Endodermal cell (in vitro differentiated cells): ENCODE results near the gene HORMAD1. TPM values are rescaled to one million over a fixed set of nuclear protein-coding genes. Genes with fewer than 3 reads are reported as not detected.

ENCODE experiments used
- DNase-seq: peaks from one replicate; pipeline ENCODE4 v3.0.0-alpha.2; 2017
- H3K27ac ChIP-seq: 2 replicates; pipeline ENCODE4 v1.5.1; 2013; ENCODE audit warnings: mild to moderate bottlenecking, low read depth, low read length, moderate library complexity
- H3K27me3 ChIP-seq: 2 replicates; pipeline ENCODE4 v1.6.1; 2013; ENCODE audit warnings: mild to moderate bottlenecking, low read length, moderate library complexity; ENCODE audit not compliant: insufficient read depth, control insufficient read depth, poor library complexity, severe bottlenecking
- H3K36me3 ChIP-seq: 2 replicates; pipeline ENCODE4 v1.7.0; 2013; ENCODE audit warnings: mild to moderate bottlenecking, low read length, moderate library complexity; ENCODE audit not compliant: control insufficient read depth, insufficient read depth
- H3K4me1 ChIP-seq: one replicate; pipeline ENCODE4 v1.7.0; 2013; ENCODE audit warnings: low read length; ENCODE audit not compliant: control insufficient read depth, insufficient read depth
- H3K4me3 ChIP-seq: 2 replicates; pipeline ENCODE4 v1.5.1; 2013; ENCODE audit warnings: mild to moderate bottlenecking, low read length, moderate library complexity
- H3K9ac ChIP-seq: 2 replicates; pipeline ENCODE4 v1.6.1; 2013; ENCODE audit warnings: mild to moderate bottlenecking, low read length, moderate library complexity; ENCODE audit not compliant: poor library complexity, severe bottlenecking; ENCODE audit errors: extremely low read depth
- H3K9me3 ChIP-seq: 2 replicates; pipeline ENCODE4 v1.6.1; 2013; ENCODE audit warnings: mild to moderate bottlenecking, low read length, moderate library complexity; ENCODE audit not compliant: control insufficient read depth
- H3K27ac Mint-ChIP-seq: 2 replicates; pipeline ENCODE4 v1.8.0; 2020; ENCODE audit warnings: mixed read lengths
- H3K27me3 Mint-ChIP-seq: 2 replicates; pipeline ENCODE4 v1.8.0; 2021; ENCODE audit warnings: mild to moderate bottlenecking, mixed read lengths; ENCODE audit not compliant: insufficient read depth
- H3K36me3 Mint-ChIP-seq: 2 replicates; pipeline ENCODE4 v1.8.0; 2020; ENCODE audit warnings: low read depth, mixed read lengths
- H3K4me1 Mint-ChIP-seq: 2 replicates; pipeline ENCODE4 v1.8.0; 2020; ENCODE audit warnings: mixed read lengths
- H3K4me3 Mint-ChIP-seq: 2 replicates; pipeline ENCODE4 v1.8.0; 2020; ENCODE audit warnings: mild to moderate bottlenecking, moderate library complexity, mixed read lengths
- H3K9me3 Mint-ChIP-seq: 2 replicates; pipeline ENCODE4 v1.8.0; 2020; ENCODE audit warnings: mild to moderate bottlenecking, mixed read lengths
- WGBS, 2 experiments: methylation state at CpG; one replicate each; pipeline versions ENCODE4 v1.1.5 to v1.1.7; 2013; ENCODE audit warnings: missing lambda C conversion rate in 2 of 2, mixed read lengths in 1 of 2; ENCODE audit not compliant: insufficient coverage in 1 of 2, insufficient read length in 1 of 2; 5-methylcytosine and 5-hydroxymethylcytosine counted together
- total RNA-seq, 2 donors: library from RNA; stranded (reverse); fragmentation: NEBNext Ultra II Directional in 1 of 2; extraction: Animal tissue kit (Norgen Biotek cat#: 25700) in 1 of 2; gene quantifications; 2 replicates in 1 of 2; 3 replicates in 1 of 2; pipeline ENCODE4 v1.2.1, GENCODE V29; 2021
- TF ChIP-seq, protein P1 (sequence below): fragments of 200-600 bp; sonication (generic); conservative IDR thresholded peaks from 2 replicates; pipeline ENCODE4 v1.5.0; 2021; ENCODE audit warnings: antibody characterized with exemption, mild to moderate bottlenecking

Gene HORMAD1
- total RNA-seq, 2 donors from 2014 or later, result not detected

DNA sequence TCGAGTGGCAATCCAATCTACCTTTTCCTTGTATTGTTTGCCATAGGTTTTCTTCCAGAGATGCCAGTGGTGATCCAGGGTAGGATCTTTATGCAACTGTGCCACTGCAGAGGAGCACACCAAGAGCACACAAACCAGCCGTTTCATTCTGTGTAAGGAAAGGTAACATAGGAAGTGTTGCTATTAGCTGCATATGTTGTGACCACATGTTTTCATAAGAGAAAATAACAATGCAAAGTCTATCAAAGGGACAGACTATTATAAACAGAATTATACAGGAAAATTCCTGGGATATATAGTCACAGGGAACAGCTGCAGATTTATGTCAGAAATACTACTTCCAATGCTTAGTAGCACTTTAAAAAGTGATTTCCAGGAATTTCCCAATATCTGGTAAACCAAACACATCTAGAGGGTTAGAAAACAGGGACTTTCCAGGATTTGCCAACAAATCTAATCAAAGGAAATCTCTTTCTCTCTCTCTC lies 44.0 kb upstream of the HORMAD1 start:
- Mint-ChIP-seq H3K27me3 (no peaks in the 10 kb centered on the region), H3K27ac (no peak overlapping the region), H3K9me3 (peaks cover 9% of the 10 kb centered on the region), H3K36me3 (peaks cover 3% of the 10 kb centered on the region), H3K4me3 (no peak overlapping the region), H3K4me1 (peaks cover 2% of the 10 kb centered on the region)
- Histone ChIP-seq H3K9ac (no peak overlapping the region), H3K36me3 (no peaks in the 10 kb centered on the region), H3K27me3 (no peaks in the 10 kb centered on the region), H3K4me3 (no peak overlapping the region), H3K9me3 (peaks cover 12% of the 10 kb centered on the region), H3K4me1 (no peaks in the 10 kb centered on the region), H3K27ac (no peak overlapping the region)
- DNase-seq, result no peak
- TF ChIP-seq, protein P1, sequence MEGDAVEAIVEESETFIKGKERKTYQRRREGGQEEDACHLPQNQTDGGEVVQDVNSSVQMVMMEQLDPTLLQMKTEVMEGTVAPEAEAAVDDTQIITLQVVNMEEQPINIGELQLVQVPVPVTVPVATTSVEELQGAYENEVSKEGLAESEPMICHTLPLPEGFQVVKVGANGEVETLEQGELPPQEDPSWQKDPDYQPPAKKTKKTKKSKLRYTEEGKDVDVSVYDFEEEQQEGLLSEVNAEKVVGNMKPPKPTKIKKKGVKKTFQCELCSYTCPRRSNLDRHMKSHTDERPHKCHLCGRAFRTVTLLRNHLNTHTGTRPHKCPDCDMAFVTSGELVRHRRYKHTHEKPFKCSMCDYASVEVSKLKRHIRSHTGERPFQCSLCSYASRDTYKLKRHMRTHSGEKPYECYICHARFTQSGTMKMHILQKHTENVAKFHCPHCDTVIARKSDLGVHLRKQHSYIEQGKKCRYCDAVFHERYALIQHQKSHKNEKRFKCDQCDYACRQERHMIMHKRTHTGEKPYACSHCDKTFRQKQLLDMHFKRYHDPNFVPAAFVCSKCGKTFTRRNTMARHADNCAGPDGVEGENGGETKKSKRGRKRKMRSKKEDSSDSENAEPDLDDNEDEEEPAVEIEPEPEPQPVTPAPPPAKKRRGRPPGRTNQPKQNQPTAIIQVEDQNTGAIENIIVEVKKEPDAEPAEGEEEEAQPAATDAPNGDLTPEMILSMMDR, result no peak
- WGBS, 2 experiments, result 89 to 100% methylated on average over 2 of the region's 2 CpGs

DNA sequence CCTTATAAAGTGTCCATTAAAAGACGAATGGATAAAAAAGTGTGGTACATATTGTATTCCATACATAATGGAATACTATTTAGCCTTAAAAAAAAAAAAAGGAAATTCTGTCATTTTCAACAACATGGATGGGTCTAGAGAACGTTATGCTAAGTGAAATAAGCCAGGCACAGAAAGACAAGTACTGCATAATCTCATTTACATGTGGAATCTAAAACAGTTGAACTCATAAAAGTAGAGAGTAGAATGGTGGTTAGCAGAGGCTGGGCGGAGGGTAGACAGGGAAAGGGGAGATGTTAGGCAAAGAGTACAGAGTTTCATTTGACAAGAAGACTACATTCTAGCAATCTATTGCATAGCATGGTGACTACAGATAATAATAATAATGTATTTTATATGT lies 42.3 kb upstream of the HORMAD1 start:
- peaks cover 2% of the 10 kb centered on the region for H3K4me1 Mint-ChIP-seq
- no peak overlapping the region for H3K27ac Mint-ChIP-seq
- H3K9me3 ChIP-seq, result peaks cover 12% of the 10 kb centered on the region
- H3K4me1 ChIP-seq, result no peaks in the 10 kb centered on the region
- H3K27me3 ChIP-seq, result no peaks in the 10 kb centered on the region
- no peaks in the 10 kb centered on the region for H3K36me3 ChIP-seq
- no peak overlapping the region for H3K4me3 Mint-ChIP-seq
- H3K36me3 Mint-ChIP-seq, result peaks cover 3% of the 10 kb centered on the region
- 85 to 88% methylated on average over 1 to 2 of the region's 3 CpGs for WGBS, 2 experiments
- DNase-seq, result no peak
- H3K27me3 Mint-ChIP-seq, result no peaks in the 10 kb centered on the region
- H3K9ac ChIP-seq, result no peak overlapping the region
- H3K27ac ChIP-seq, result no peak overlapping the region
- TF ChIP-seq, protein P1, result no peak
- H3K4me3 ChIP-seq, result no peak overlapping the region
- H3K9me3 Mint-ChIP-seq, result peaks cover 9% of the 10 kb centered on the region

DNA sequence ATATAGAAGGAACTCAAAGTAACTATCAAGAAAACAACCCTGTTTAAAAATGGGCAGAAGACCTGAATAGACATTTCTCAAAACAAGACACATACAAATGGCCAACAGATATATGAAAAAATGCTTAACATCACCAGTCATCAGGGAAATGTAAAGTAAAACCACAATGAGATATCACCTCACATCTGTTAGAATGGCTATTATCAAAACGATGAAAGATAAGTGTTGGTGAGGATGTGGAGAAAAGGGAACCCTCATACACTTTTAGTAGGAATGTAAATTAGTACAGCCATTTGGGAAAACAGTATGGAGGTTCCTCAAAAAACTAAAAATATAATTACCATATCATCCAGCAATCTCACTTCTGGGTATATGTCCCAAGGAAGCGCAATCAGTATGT lies 41.9 kb upstream of the HORMAD1 start:
- Histone ChIP-seq H3K27me3 (no peaks in the 10 kb centered on the region), H3K4me1 (no peaks in the 10 kb centered on the region), H3K36me3 (no peaks in the 10 kb centered on the region), H3K4me3 (no peak overlapping the region), H3K9ac (no peak overlapping the region), H3K27ac (no peak overlapping the region), H3K9me3 (peaks cover 12% of the 10 kb centered on the region)
- TF ChIP-seq, protein P1, result no peak
- Mint-ChIP-seq H3K4me1 (peaks cover 2% of the 10 kb centered on the region), H3K4me3 (no peak overlapping the region), H3K36me3 (peaks cover 3% of the 10 kb centered on the region), H3K27ac (no peak overlapping the region), H3K27me3 (no peaks in the 10 kb centered on the region), H3K9me3 (peaks cover 9% of the 10 kb centered on the region)
- WGBS, 2 experiments, result 93 to 100% methylated on average over 1 to 2 of the region's 2 CpGs
- no peak for DNase-seq
